Left forelimb (tissue), 1 donor: ENCODE measurements around the gene STK24.
"Not testable (repeated sequence)": the region's sequence is repeated elsewhere in the genome, so short reads cannot be mapped to it uniquely, and the experiment has no call there.

Experiments
- DNase-seq: peaks from one replicate; pipeline ENCODE4 v3.0.0-alpha.2; 2018; ENCODE audit warnings: low spot score

The STK24 gene

DNA sequence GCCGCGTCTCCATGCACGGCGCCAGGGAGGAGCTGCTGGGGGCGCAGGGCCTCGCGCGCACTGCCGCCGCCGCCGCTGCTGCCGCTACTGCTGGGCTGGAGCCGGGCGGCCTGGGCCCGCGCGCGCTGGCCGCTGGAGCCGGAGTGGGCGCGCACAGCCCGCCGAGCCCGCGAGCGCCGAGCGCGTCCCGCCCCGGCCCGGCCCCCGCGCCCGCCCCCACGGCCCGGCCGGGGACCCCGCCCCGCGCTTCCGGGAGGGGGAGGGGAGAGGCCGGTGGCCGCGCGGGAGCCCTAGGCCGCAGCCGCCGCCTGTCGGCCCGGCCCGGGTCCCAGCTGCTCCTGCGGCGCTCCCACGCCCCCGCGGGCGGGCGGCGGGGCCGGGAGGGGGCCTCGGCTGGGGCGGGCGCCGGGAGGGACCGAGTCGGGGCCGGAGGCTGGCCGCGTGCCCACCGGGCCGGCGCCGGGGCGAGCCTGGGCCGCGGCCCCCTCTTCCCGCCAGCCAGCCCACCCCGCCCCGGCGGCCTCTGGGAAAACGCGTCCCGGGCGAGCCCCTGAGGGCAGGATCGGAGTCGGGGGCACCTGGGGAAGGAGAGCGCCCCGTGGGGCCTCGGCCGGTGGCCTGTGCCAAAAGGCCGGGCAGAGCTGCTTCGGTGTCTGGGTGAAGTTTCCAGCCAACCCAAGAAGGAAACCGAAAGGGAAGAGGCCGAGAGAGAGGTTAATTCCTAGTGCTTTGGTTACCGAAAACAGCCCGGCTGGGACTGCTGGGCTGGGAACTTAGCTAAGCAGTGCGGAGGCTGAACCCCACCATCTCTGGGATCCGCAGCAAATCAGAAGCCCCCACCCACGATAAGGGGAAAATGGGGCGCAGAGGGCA is at the start of gene STK24:
Gene STK24, minus strand, starts transcription at position 145 of the 873 bp plus-strand sequence. CDS start 321 bp downstream, outside the sequence.
- peak; percentile 88 for DNase-seq

DNA sequence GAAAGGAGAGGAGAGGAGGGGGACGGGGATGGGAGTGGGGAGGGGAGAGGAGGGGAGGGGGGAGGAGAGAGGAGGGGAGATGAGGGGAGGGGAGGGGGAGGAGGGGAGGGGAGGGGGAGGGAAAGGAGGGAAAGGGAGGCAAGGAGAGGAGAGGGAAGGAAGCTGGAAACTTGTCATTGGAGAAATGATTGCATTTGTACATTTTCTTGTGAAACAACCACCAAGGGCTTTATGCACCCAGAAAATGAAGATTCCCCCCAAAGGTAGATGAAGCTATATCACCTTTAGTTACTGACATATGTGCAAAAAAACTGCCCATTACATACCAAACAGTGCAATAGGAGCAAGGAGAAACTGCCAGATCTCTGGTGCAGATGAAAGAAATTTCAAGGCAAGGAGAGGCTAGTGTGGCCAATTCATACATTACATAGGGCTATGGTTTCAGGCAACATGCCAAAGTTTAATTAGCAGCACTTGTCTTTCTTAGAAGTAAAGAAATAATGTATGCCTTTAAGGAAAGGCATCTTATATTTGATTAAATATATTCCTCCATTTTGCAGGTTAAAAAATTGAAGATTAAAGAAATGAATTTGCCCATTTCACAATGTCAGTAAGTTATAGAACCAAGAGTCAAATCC is 49.5 kb upstream of the STK24 start:
- DNase-seq, result no peak

DNA sequence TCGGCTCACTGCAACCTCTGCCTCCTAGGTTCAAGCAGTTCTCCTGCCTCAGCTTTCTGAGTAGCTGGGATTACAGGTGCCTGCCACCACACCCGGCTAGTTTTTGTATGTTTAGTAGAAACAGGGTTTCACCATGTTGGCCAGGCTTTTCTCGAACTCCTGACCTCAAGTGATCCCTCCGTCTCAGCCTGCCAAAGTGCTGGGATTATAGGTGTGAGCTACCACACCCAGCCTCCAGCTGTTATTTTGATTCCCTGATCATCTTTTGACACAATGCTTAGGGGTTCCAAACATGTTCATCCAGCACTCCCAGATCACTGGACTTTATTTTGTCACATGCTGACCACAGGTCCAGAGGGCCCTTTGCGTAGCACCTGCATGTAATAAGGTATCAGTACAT is 47.7 kb upstream of the STK24 start:
- DNase-seq, result not testable (repeated sequence)

DNA sequence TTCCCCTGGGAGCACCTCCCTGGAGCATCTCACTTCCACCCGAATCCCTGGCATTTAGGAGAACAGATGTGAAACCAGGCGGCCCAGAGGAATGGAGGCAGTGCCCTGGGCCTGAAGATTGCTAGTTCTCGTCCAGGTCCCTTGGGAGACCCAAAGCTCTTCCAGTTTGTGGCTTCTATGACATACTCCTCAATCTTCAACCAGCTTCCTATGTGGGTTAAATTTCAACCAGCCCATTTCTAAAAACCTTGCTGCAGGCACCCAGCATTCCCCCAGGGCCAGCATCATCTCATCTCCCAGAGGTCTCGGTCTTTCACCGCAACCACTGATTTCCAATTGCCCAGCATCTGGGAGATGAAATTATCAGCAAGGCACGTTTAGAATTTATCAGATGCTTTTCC is 46.0 kb upstream of the STK24 start:
- DNase-seq, result no peak

DNA sequence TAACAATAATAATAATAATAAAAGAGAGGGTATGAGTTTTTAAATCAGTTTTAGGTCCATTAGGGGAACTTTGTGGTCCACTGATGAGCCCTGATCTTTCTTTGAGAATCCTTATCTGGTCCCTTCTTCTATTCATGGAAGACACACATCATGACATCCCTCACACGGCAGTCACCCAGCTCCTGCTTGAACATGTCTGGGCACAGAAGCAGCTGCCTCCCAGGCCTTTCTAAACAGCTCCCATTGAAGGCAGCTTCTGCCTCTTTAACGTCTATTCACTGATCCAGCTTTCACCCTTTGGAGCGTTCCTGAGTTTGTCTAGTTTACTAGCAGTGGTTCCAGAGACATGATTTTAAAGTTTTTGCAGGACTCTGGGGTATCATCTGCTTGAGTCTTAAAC is 42.6 kb upstream of the STK24 start:
- no peak for DNase-seq

DNA sequence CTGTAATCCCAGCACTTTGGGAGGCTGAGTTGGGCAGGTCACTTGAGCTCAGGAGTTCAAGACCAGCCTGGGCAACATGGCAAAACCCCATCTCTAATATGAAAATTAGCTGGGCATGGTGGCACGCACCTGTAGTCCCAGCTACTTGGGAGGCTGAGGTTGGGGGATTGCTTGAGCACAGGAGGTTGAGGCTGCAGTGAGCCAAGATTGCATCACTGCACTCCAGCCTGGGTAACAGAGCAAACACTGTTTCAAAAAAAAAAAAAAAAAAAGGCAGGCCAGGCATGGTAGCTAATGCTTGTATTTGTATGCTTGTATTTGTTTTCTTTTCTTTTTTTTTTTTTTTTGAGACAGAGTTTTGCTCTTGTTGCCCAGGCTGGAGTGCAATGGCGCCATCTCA is 38.7 kb upstream of the STK24 start:
- DNase-seq, result not testable (repeated sequence)

DNA sequence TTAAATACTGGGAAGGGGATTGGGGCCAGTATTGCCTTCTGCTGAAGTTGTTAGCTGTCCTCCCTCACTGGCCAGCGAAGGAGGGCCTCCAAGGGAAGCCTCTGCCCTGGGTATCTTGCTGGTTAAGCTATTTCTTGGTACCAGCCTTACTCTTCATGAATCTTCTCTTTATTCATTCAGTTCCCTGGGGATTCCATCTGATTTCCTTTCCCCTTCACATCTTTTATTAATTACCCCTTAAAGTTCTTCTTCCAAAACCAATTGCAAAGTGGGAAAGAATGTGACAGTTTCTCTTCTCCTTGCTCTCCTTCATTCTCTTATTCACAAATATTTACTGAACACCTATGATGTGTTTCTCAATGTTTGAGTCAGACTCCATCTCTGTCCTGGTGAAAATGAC is 36.7 kb upstream of the STK24 start:
- no peak for DNase-seq

DNA sequence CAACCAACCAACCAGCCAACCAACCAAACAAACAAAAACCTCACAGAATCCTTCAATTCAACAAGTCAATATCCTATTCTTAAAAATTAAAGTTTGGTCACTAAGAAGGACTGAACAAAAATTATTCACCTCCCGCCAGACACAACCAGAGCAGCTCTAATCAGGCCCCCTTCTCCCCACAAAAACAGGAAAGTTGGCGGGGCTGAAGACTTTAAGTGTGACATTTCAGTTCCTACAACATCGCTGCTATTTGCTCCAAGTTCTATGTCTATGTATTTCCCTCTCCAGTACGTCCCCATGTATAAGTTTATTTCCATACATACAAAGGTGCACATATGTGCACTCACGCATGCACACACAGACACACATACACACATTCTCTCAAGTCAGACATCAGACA is 32.8 kb upstream of the STK24 start:
- no peak for DNase-seq

DNA sequence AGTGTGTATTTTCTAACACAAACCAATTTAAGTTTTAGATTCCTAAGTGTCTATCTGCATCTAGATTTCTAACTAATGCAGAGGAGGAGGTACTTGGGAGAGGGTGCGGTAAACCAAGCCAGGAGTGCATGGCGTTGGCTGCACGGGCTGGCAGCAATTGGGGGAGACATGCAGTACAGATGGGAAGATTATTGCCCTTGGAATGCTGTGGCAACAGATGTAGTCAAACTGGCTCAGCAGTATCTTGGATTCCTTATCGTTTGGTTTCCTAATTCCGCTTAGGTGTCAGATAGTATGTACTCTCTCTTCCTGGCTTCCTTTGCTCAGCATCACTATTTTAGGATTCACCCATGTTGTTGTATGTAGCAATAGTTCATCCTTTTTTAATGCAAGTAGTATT is 29.4 kb upstream of the STK24 start:
- no peak for DNase-seq

DNA sequence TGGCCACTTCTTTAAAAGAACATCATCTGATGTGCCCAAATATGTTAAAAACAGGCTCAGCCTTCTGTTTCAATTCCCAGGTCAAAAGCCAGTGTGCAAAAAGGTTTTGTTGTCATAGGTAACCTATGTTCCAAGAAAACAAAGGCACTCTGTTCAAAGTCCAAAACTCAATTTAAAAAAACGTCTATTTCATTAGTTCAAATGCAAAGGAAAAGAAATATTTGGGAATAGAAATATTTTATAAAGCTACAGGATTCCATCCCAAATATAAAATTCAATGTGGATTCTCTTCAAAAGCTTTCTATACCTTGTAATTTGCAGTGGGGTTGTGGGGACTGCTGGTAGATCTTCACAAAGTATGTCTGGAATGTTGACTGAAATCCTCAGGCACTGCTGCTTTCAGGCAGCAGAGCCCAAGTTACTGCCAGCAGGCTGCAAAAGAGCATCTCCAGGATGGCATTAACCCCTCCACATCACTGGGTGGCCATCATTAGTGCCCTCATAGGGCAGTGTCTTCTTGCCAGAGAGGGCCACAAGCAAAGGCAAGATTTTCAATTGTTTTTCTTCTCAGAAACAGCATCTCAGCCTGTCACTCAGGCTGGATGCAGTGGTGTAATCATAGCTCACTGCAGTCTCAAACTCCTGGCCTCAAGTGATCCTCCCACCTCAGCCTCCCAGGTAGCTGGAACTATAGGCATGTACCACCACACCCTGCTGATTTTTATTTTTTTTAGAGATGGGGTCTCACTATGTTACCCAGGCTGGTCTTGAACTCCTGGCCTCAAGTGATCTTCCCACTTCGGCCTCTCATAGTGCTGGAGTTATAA is 22.8 kb upstream of the STK24 start:
- DNase-seq, result no peak

DNA sequence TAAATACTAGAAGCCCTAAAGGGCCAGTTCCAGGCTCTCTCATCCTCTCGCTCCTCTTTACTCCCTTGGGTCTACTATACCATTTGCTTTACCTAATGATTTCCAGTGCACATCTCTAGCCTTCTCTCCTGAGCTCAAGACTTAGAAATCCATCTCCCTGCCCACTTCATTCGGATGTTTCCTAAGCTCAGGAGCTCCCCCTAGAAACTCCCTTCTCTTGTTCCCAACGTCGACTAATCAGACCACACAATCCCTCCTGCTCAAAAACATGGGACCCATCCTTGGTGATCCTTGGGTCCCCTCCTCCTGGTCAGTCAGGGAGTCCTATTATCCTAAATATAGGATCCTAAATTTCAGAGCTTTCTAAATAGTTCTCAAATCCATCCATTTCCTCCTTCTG is 21.1 kb upstream of the STK24 start:
- DNase-seq, result no peak

DNA sequence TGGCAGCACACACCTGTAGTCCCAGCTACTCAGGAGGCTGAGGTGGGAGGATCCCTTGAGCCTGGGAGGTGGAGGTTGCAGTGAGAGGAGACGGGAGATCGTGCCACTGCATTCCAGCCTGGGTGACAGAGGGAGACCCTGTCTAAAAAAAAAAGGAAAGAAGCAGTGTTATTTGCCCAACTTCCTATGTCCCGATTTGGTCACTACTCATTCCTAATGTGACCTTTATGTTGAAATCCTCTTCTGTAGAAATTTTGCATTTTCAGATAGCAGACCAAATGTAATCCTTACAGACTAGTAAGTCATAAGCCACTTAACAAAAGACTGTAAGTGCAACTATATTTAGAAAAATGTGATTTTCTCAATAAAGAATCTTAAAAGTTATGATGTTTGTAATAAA is 18.2 kb upstream of the STK24 start:
- DNase-seq, result no peak

DNA sequence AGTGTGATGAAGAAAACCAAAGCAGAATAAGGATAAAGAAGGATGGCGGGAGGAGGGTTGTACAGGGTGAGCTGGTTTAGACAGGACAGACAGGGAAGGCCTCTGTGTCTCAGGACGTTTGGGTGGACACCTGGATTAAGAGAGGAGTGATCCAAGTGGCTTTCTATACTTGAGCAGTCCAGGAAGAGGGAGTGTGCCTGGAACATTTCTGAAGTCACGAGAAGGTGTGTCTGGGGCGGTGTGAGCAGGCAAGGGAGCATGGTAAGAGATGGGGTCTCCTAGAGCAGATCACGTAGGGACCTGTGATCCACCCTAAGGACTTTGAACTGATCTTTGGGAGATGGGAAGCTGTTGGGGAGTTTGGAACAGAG is 15.4 kb upstream of the STK24 start:
- DNase-seq, result no peak

DNA sequence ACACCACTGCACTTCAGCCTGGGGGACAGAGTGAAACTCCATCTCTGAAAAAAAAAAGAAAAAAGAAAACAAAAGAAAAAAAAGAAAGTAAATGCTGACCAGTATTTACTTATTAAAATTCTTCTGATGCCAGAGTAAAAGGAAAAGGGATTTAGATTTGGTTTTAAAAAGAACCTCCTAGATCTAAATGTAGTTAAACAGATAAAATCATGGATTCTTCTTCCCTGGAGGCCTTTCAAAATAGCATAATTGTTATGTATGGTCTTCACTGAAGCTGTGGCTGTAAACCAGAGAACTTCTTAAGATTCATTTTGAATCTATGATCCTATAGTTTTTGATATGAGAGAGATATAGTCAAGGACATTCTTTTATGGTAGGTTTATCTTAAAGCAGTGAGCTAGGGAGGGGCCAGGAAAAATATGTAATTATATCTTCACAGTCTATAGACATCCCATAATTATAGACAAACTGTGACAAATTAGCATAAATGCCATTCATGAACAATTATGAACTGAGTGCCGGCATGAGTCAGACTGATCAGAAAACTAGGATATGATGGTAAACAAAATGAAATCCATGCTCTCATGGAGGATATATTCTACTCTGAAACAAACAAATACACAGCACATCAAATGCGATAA is 14.9 kb upstream of the STK24 start:
- DNase-seq, result no peak

DNA sequence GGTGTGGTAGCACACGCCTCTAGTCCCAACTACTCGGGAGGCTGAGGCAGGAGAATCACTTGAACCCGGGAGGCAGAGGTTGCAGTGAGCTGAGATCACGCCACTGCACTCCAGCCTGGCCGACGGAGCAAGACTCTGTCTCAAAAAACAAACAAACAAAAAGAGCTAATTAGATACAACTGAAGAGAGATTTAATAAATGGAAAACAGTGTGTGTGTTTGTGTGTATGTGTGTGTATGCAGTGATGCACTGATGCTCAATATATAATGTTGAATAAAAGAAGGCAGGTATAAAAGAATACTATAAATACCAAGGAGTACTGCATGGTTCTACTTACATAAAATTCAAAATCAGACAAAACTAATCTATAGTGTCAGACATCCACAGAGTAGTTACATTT is 13.6 kb upstream of the STK24 start:
- not testable (repeated sequence) for DNase-seq

DNA sequence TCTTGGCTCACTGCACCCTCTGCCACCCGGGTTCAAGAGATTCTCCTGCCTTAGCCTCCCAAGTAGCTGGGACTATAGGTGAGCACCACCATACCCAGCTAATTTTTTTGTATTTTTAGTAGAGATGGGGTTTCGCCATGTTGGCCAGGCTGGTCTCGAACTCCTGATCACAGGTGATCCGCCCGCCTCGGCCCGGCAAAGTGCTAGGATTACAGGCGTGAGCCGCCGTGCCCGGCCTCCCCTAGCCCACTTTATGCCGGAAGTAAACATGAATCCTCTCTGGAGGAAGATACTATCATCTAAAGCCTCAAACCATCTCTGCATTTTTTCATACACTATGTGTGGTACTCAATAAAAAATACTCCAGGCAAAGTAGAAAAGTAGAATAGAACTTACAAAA is 12.6 kb upstream of the STK24 start:
- not testable (repeated sequence) for DNase-seq

DNA sequence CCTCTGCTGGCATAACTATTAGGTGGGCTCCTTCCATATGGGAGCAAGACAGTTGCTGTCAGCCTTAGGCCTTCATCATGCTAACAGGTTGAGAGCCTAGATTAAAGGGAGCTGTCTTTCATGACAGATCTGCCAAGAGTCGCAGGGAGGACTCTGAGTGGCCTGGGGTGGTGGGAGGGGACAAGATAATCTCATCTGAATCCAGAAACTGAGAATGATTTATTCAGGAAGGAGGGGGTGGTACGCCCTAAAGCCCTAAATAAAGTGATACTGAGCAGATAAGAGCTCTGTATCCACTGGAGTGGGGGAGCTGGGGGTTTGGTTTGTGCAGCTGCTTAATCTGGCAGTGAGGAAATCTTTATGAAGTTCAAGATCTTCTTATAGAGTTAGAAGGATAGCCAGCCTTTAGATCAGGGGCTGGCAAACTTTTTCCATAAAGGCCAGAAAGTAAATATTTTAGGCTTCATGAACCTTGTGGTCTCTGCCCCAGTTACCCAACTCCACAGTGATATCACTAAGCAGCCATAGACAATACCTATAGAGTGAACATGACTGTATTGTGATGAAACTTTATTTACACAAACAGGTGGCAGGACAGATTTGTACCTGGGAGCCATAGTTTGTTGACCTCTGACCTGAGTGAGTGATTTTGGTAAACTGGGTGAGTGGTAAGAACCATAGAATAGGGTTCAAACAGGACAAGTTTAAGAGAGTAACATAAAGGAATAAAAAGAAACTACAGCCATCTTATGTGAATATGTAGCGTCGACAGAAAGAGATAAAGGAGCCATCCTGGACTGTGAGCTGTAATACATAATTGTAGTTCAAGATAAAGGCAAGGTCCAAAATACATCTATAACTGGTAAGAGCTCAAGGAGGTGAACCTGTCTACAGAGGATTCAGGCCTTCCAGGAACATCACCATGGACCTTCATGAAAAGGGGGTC is 9.8 kb upstream of the STK24 start:
- DNase-seq, result no peak

DNA sequence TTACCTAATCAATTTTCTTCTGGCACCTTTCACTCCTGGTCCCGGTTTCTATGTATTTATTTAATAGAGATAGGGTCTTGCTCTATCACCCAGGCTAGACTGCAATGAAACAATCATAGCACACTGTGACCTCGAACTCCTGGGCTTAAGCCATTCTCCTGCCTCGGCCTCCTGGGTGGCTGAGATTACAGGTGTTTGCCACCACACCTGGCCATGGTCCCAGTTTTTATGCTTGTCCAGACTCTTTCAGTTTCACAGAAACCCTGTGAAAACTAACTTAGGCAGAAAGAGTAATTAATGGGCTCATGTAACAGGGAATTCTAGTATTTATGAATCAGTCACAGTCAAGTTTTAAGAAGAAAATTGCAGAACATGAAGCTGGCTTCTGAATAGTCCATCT is 9.0 kb upstream of the STK24 start:
- no peak for DNase-seq

DNA sequence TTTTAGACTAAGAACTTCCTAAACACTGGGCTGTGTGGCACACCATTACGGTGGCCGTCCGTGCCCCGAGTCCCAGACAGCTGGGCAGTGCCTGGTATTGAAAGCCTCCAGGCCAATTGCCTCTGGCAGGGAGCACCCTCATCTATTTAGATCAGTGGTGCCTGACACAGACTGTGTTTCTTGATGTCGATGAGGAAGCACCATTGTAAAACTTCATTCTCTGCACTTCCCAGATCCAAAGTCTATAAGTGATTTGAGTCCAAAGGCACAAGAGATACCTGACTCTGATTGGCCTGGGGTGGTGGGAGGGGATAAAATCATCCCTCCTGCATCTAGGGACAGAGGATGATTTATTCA is 8.5 kb upstream of the STK24 start:
- no peak for DNase-seq

DNA sequence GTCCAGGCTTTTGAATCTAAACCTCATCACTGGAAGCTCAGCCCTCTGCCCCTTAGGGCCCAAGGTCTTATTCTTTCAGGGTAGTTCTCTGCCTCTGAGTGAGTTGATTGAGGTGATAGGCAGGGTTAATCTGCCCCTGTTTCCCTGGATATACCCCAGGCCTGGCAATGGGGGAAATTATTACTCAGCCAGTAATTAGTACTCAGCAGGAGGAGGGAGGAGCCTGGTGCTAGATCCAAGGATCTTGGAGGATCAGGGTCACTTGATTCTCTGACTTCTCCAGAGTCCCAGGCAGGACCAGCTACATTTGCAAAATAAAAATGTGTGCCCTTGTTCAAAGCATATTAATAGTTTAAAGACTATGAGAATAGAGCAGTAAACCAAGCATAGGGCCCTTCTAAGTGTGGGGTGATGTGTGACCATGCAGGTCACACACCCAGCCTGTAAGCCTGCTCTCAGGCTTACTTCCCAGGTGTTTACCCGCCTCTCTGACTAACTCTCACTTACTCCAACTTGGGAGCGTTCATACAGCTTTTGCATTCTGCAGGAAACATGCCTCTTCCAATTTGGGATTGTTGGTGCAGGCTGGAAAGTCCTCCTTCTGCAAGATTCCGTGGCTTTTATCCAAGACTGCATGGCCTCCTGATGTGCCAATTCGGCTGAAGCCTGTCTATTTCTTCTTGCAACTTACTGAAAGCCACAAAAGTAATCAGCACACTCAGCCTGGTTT is 7.9 kb upstream of the STK24 start:
- no peak for DNase-seq

DNA sequence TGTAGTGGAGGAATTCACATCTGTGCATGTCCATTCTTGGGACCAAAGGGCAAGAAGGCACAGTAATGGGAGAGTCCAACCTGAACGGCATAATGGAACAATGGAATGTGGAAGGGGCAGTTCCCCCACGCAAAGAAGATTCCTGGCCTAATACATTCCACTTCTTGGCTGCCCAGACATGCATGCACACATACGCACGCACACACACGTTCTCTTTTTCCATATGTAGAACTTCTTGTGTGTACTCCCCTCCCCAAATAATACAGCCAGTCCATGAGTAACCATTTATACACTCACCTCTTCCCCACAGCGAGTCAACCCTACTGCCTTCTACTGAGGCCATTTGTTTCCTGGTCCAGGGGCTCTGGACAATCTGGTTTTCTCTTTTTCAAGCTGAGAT is 6.0 kb upstream of the STK24 start:
- DNase-seq, result no peak
